Hypothalamus (tissue), 51 donors: ENCODE data around the gene R3HDML.
A peak's percentile ranks its signal among the peaks of the same experiment; 100 is the strongest.
"Not testable (repeated sequence)": the region's sequence is repeated elsewhere in the genome, so short reads cannot be mapped to it uniquely, and the experiment has no call there.

ENCODE experiments used
- DNase-seq, 51 donors: peaks; one replicate each; lab custom pipeline; 2025; lab: John Stamatoyannopoulos, UW

Gene R3HDML

GRCh38 chr20:44336725-44337380 is at the start of gene R3HDML:
R3HDML (plus strand) TSS chr20:44337043; CDS start chr20:44337158, 115 bp downstream.
- no peak for DNase-seq

DNA sequence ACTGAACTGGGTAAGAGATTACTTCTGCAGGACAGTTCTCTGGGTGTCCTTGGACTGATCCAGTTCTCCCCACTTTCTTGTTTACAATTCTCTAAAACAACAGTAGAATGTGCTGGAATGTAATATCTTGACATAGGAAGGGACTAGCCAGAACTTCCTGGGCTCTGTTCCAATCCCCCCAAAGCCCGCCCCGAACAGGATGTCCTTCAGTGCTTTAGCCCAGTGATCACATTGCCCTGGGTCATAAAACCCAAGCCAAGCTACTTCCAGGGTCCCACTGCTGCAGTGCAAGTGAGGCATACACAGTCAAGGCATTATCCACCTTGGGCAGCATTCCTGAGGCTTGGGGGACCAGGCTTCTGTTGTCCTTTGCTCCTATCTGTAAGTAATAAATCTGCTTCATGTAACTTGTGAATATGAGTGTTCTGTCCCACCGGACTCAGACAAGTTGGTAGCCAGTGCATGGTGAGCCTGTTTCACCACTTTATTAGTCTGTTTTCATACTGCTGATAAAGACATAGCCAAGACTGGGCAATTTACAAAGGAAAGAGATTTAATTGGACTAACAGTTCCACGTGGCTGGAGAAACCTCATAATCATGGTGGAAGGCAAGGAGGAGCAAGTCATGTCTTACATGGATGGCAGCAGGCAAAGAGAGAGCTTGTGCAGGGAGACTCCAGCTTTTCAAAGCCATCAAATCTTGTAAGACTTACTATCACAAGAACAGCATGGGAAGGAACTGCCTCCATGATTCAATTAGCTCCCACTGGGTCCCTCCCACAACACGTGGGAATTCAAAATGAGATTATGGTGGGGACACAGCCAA is 49.4 kb upstream of the R3HDML start:
- no peak for DNase-seq

- no peak for DNase-seq
Measured at GRCh38 chr20:44288252-44288651, 48.6 kb upstream of the R3HDML start.

- no peak for DNase-seq
Measured at GRCh38 chr20:44291754-44292153, 45.1 kb upstream of the R3HDML start.

DNA sequence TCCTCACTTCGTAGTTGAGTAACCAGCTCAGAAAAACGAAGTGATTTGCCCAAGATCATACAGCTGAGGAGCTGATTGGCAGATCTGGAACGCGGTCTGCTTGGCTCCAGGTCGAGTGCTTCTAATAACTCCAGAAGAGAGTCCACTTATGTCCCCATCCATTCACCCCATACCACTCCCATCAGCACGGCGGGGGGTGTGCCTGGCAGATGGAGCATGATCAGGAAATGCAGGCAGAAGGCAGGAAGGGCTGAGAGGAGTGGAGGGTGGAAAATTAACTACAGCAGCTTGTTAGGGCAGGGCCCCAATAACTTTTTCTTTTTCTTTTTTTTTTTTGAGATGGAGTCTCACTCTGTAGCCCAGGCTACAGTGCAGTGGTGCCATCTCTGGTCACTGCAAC is 40.8 kb upstream of the R3HDML start:
- no peak for DNase-seq

DNA sequence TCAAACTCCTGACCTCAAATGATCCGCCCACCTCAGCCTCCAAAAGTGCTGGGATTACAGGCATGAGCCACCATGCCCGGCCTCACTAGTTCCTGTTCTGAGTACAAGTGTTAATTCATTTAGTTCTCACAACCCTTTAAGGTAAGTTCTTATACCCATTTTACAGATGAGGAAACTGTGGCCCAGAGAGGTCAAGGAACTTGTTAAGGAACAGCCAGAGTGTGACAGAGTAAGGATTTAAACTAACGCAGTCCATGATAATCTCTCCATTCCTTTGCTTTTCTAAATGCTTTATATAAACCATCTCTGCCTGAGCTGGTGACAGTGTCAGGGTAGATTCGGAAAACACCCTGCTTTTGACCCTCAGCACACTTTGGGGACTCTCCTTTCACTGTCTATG is 39.1 kb upstream of the R3HDML start:
- no peak for DNase-seq

GRCh38 chr20:44299011-44299535 is 37.8 kb upstream of the R3HDML start:
- not testable (repeated sequence) for DNase-seq

DNA sequence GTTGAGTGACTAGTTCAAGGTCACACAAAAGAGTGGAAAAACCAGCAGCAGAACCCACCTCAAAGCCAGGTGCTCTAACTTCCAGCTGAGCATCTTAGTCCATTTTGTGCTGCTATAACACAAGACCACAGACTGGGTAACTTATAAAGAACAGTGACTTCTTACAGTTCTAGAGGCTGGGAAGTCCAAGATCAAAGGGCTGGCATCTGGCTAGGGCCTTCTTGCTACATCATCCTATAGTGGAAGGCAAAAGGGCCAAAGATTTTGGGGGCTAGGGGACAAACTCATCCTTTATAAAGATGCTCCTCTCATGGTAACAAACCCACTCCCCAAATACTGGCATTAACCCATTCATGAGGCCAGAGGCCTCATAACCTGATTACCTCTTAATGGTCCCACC is 35.6 kb upstream of the R3HDML start:
- DNase-seq, result no peak

- no peak for DNase-seq
Measured at GRCh38 chr20:44302026-44302669, 34.7 kb upstream of the R3HDML start.

DNA sequence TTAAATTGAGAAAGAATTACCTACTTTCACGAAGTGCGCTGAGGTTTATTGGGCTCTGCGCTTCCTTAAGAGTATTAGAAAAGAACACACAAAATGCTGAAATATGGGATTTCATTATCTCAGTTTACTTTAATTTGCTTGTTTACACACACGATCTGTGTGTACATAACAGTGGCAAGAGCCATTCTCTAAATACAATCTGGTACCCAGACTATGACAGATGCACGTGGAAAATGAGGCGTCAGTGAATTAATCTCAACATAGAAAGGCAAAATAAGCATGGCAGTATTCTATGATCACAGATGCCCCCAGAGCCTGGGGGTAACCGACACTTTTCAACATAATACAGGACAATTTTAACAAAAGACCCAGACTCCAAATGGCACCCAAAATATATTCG is 34.1 kb upstream of the R3HDML start:
- no peak for DNase-seq

DNA sequence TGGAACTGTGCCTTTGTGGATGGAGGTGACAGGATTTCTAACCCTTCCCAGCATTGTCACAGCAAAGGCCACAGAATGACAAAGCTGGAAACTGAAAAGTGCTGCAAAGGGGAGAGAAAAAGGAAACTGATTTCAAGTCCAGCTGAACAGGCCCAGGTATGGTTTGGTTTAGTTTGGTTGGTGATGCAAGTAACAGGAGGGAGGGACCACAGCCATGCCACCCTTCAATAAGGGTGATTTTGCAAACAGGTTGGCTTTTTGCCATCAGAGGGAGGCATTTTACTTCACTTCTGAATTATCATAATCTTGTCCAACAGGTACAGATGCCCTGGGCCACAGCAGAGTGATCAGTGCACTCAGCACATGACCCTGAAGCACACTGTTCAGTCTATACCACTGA is 32.5 kb upstream of the R3HDML start:
- DNase-seq, result no peak

DNA sequence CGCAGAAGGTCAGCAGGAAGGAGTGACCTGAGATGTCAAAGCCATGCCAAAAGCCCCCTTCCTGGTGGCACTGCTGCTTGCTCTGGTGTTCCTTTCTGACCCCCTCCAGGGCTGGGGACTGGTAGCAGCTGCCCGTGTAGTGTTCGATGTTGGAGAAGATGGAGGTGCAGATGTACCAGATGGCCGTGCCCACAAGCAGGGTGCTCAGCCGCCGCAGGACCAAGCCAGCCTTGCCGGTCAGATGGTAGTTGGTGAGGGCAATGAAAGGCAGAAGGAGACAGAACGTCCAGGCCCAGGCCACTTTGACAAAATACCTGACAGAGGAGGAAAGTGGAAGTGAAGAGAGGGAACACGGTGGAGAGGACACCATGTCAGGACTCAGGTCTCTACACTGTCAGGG is 29.9 kb upstream of the R3HDML start:
- no peak for DNase-seq

DNA sequence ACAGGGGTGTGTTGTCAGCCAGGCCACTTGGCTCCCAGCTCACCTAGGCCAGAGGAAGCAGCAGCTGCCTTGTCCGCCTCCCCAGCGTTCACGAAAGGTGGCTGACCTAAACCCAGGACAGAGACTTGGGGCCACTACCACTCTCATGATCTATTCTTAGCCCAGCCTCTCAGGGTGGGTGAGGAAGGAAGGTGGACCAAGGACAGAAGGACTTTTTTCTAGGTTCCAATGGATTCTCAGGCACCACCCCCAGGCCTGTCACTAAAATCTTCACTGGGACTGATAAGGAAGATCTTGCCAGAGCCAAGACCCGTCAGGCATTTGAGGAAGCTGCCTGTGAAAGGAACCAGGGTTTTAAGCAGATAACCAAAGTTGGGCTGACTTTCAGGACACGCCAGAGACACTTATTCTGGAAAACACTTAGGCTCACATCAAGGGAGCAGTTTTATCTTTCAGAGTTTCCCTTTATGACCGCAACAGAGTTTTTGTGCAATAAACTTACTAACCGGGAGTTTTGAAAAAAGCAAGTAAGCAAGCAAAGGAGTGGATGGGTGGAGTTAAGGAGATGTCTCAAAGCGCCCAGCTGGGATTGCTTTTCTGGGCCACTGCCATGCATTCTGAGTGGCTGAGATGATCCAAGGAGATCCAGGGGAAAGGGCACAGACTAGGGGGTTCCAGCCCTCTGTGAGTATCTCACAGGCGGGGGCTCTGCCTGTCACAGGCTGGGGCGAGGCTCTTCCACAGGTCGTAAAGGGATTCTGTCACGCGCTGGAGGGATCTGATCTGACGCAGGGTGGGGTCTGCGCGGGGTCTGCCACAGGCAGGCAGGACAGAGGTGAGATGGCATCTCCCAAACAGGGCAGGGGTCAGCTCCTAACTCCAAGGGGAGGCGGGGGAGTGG is 26.8 kb upstream of the R3HDML start:
- DNase-seq, result peak in 7 of 51 donors; percentile 3 to 49 (median 8)

GRCh38 chr20:44310664-44311639 is 25.9 kb upstream of the R3HDML start, which contains the start of gene FITM2:
FITM2 (minus strand) TSS chr20:44311202; CDS start chr20:44311148, 54 bp downstream.
- DNase-seq, result peak; percentile 79 to 100 (median 94)

GRCh38 chr20:44314870-44315269 is 22.0 kb upstream of the R3HDML start:
- no peak for DNase-seq

- DNase-seq, result no peak
Measured at GRCh38 chr20:44319839-44320422, 16.9 kb upstream of the R3HDML start.

GRCh38 chr20:44324343-44324742 is 12.5 kb upstream of the R3HDML start:
- no peak for DNase-seq

DNA sequence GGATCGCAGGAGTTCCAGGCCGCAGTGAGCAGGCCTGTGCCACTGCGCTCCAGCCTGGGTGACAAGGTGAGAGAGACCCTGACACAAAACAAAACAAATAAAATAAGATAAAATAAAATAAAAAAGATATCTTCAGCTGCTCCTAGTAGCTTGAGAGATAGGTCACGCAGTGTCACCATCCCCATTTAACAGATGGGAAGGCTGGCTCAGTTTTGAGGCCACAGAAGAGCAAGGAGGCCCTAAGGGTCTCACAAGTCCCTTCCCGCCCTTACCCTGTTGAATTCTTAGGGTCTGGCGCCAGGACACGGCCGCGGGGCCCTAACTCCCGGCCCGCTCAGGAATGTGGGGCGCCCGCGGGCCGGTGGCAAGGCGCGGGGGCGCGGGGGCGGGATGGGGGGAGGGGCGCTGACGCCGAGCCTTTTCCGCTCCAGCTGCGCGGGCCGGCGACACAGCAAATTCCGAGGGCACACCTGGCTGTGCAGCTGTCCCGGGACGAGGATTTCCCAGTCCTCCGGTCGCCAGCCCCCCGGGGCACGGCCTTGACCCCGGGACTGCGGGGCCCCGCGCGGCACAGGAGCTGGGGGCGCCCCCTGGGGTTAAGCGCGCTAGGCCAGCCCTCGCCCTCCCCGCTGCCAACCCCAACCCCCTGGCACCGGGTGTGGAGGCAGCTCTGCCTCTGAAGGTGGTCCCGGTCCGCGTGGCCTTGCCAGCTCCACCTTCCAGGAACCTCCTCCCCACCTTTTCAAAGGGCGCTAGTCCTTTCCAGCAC is 10.3 kb upstream of the R3HDML start:
- no peak for DNase-seq
